Central memory CD4-positive, alpha-beta T cell (primary cell): Measurements from ENCODE around the gene PCDH15.
"Not testable (repeated sequence)": the region's sequence is repeated elsewhere in the genome, so short reads cannot be mapped to it uniquely, and the experiment has no call there.

Source experiments
- DNase-seq: peaks from one replicate; pipeline ENCODE4 v3.0.0; 2022

The PCDH15 gene

GRCh38 chr10:53952698-53953630, 848.1 kb downstream of the PCDH15 start:
- no peak for DNase-seq

- DNase-seq: no peak
Observed at GRCh38 chr10:53939654-53940053, 861.4 kb downstream of the PCDH15 start.

- no peak for DNase-seq
Observed at GRCh38 chr10:53930648-53931047, 870.4 kb downstream of the PCDH15 start.

- not testable (repeated sequence) for DNase-seq
Observed at GRCh38 chr10:53924051-53924700, 876.9 kb downstream of the PCDH15 start.

GRCh38 chr10:53918755-53919154, 882.3 kb downstream of the PCDH15 start:
- DNase-seq: no peak

GRCh38 chr10:53909791-53910190, 891.2 kb downstream of the PCDH15 start:
- no peak for DNase-seq

- no peak for DNase-seq
Observed at GRCh38 chr10:53904506-53905241, 896.4 kb downstream of the PCDH15 start.

GRCh38 chr10:53903756-53904155, 897.3 kb downstream of the PCDH15 start:
- no peak for DNase-seq

- no peak for DNase-seq
Observed at GRCh38 chr10:53899463-53900160, 901.4 kb downstream of the PCDH15 start.

- DNase-seq: no peak
Observed at GRCh38 chr10:53898532-53898931, 902.5 kb downstream of the PCDH15 start.

GRCh38 chr10:53894145-53894544, 906.9 kb downstream of the PCDH15 start:
- no peak for DNase-seq

- DNase-seq: no peak
Observed at GRCh38 chr10:53893061-53893460, 908.0 kb downstream of the PCDH15 start.

GRCh38 chr10:53886325-53887300, 914.4 kb downstream of the PCDH15 start:
- DNase-seq: no peak

- no peak for DNase-seq
Observed at GRCh38 chr10:53864846-53865245, 936.2 kb downstream of the PCDH15 start.

GRCh38 chr10:53852450-53853175, 948.4 kb downstream of the PCDH15 start:
- DNase-seq: no peak

GRCh38 chr10:53846809-53847208, 954.2 kb downstream of the PCDH15 start:
- DNase-seq: no peak

GRCh38 chr10:53843736-53844362, 957.2 kb downstream of the PCDH15 start:
- no peak for DNase-seq

GRCh38 chr10:53841483-53842145, 959.4 kb downstream of the PCDH15 start:
- DNase-seq: no peak

GRCh38 chr10:53840653-53841052, 960.4 kb downstream of the PCDH15 start:
- no peak for DNase-seq
